ENCODE results near the gene KLF15. TPM values are rescaled to one million over a fixed set of nuclear protein-coding genes. Genes with fewer than 3 reads are reported as not detected.
A peak's percentile ranks its signal among the peaks of the same experiment; 100 is the strongest.

Gene KLF15
- total RNA-seq (ENCODE audit: low replicate concordance) = 1.5 and 3.2 TPM in 2 replicates

DNA sequence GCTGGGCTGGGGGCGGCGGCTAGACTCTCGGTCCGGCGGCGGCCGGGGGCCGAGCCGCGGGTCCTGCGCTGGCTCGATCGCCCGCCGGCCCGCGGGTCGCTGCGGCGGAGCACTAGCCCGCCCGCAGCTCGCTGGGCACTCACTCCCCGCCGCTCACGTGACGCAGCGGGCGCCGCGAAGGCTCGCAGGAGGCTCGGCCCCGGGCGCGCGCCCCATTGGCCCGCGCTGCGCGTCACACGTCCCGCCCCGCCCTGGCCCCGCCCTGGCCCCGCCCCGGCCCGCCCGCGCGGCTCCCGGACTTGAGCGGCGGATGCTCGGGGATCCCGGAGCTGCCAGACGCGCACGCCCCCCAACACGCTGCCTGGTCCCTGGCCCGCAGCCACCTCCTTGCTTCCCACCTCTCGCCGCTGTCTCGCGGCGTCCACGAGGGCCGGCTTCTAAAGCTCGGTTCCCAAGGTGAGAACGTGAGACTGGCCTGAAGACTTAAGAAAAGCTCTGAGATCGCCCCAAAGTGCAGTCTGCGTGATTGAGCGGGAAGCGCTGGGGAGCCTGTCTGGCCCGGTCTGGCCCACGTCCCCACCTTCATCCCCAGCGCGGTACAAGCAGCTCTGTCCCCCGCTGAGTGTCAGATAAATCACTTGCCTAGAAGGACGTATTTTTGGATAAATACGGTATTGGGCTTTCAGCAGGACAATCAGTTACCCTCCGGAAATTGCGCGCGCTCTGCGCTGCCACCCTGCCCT, at the start of gene KLF15:
TSS of gene KLF15 (minus strand) at position 114 of the 743 bp plus-strand sequence. CDS start 4,486 bp downstream, outside the sequence.
- DNase-seq (ENCODE audit: low read depth) = peak; percentile 68
- peak within 1 kb of the TSS; percentile 79 for H3K4me3 ChIP-seq (ENCODE audit: low read depth, low read length)
- TF ChIP-seq, protein P1, sequence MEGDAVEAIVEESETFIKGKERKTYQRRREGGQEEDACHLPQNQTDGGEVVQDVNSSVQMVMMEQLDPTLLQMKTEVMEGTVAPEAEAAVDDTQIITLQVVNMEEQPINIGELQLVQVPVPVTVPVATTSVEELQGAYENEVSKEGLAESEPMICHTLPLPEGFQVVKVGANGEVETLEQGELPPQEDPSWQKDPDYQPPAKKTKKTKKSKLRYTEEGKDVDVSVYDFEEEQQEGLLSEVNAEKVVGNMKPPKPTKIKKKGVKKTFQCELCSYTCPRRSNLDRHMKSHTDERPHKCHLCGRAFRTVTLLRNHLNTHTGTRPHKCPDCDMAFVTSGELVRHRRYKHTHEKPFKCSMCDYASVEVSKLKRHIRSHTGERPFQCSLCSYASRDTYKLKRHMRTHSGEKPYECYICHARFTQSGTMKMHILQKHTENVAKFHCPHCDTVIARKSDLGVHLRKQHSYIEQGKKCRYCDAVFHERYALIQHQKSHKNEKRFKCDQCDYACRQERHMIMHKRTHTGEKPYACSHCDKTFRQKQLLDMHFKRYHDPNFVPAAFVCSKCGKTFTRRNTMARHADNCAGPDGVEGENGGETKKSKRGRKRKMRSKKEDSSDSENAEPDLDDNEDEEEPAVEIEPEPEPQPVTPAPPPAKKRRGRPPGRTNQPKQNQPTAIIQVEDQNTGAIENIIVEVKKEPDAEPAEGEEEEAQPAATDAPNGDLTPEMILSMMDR (IDR thresholded peaks at IDR 0.05; ENCODE audit: insufficient read depth, low read length) = no peak

DNA sequence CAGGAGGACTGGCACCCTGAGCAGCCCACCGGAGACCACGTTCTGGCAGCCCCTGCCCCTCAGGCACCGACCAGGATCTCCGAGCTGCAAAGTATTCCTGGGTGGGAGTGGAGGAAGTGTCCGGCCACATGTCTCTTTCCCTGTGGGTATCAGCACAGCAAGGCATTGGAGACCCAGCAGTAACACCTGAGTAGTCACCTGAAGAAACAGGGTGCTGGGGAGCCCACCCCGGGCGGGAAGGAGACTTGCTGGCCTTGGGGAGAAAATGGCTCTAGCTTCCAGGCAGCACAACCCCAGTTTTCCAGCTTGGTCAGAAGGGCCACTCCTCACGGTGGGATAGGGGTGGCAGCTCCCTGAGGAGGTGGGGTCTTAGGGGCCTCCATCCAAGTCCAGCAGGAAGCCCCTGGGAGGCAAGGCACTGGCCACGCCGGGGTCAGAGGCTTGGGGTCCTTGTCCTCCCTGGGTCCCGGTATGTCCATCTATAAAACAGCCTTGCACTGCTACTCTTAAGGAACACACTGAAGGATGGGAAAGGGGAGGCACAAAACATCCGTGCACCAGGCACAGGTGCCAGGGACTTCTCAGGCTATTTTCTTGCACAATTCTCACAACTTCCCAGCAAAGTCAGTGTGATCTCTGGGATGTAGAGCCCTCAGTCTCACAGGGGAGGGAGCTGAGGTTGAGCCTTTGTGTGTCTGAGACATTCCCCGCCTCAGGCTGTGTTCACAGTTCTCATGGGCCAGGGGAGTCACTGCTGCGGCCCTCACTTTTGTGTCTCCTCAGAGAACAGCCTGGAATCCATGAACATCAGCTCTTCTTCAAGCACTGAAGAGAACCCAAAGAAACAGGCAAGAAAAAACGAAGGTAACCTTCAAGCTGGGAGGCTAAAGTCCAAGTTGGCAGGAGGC, 49.4 kb upstream of the KLF15 start:
- DNase-seq (ENCODE audit: low read depth) = no peak
- TF ChIP-seq, protein P1 (IDR thresholded peaks at IDR 0.05; ENCODE audit: insufficient read depth, low read length) = no peak
- H3K4me3 ChIP-seq (ENCODE audit: low read depth, low read length) = no peak overlapping the region

DNA sequence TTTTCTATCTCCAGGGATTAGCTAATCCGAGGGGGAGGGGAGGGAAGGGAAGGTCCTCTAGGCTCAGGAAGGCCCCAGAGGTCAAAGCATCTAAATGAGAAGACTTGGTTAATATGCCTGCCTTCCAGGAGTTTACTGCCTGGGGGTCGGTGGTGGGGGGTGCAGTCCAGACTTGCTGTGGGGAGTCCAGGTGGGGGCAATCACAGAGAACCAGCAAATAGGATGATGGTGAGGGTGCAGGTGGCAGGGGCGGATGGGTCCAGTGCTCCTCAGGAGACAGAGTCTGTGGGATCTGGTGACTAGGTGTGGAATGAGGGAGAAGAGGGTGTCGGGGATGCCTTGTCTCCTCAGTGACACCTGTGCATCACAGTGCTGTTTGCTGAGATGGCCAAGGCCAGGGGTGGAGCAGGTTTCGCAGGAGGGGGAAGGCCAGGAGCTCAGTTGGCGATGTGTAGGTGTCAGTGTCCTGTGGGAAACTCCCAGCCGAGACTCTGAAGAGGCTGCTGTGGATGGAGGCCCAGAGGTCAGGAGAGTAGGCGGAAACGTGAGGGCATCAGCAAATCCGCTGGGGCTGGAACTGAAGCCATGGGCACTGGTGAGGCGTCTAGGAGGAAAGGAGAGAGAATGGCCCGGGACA, 45.6 kb upstream of the KLF15 start:
- DNase-seq (ENCODE audit: low read depth) = no peak
- TF ChIP-seq, protein P1 (IDR thresholded peaks at IDR 0.05; ENCODE audit: insufficient read depth, low read length) = no peak
- H3K4me3 ChIP-seq (ENCODE audit: low read depth, low read length) = no peak overlapping the region

DNA sequence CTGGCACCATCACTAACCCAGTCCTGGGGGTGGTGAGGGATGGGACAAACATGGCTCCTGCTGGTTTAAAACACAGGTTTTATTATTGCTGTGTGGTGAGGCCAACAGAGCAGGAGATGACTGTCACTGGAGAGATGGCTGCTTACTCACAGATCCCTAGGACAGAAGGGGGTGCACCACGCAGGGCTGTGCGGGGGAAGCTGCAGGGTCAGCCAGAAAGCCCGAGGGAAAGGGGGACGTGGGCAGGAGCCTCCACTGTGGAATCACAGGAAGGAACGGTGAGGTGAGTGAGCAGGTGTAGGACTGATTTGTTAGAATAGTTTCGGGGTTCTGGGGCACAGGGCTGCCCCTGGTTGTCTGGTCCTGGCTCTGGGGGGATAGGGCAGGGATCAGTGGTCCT, 45.0 kb upstream of the KLF15 start:
- DNase-seq (ENCODE audit: low read depth) = no peak
- TF ChIP-seq, protein P1 (IDR thresholded peaks at IDR 0.05; ENCODE audit: insufficient read depth, low read length) = no peak

DNA sequence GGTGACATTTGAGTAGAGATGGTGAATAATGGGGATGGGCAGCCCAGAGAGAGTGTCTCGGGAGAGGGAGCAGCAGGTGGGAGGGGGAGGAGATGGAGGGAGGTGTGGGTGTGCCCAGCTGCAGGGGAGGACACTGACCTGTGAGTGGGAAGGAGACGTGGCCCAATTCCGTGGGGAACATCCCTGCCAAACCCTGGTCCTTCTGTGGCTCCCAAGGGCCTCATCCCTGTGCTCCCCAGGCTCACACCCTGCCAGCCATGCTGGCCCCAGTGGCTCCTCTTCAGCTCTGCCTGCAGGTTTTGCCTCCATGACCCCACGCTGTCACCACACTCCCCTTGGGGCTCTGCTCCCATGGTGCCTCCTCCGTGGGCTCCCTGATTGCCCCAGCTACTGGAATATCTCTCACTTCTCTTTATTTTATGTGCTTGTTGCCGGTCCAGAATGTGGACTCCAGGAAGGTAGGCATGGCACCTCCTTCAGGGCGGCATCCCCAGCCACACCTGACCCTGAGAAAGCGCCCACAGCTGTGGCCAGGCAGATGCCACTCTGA, 44.5 kb upstream of the KLF15 start:
- H3K4me3 ChIP-seq (ENCODE audit: low read depth, low read length) = no peak overlapping the region
- no peak for DNase-seq (ENCODE audit: low read depth)
- TF ChIP-seq, protein P1 (IDR thresholded peaks at IDR 0.05; ENCODE audit: insufficient read depth, low read length) = no peak

More for the DNA sequence above, 45.0 kb upstream of the KLF15 start:
- H3K4me3 ChIP-seq (ENCODE audit: low read depth, low read length) = no peak overlapping the region

DNA sequence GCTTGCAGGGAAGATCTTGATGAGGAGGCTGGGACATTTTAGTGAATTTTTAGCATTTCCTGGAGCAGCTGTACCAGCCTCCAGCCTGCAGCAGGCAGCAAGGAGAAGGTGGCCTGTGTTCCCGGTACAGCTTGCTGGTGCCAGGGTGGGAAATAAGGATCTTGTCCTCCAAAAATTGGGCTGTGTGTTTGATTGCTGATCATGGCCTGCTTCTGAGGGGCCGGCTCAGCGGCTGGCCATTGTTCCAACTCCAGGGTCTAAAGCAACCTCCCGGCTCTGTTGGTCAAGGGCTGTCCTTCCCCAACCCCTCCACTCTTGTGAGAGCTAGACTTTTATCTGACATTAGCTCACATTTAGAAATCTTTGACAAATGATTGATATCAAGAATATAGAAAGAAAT, 42.5 kb upstream of the KLF15 start:
- no peak for DNase-seq (ENCODE audit: low read depth)
- TF ChIP-seq, protein P1 (IDR thresholded peaks at IDR 0.05; ENCODE audit: insufficient read depth, low read length) = no peak
- no peak overlapping the region for H3K4me3 ChIP-seq (ENCODE audit: low read depth, low read length)

Data from fibroblast of the aortic adventitia (primary cell).